ENCODE measurements around the gene SMG5.

DNA sequence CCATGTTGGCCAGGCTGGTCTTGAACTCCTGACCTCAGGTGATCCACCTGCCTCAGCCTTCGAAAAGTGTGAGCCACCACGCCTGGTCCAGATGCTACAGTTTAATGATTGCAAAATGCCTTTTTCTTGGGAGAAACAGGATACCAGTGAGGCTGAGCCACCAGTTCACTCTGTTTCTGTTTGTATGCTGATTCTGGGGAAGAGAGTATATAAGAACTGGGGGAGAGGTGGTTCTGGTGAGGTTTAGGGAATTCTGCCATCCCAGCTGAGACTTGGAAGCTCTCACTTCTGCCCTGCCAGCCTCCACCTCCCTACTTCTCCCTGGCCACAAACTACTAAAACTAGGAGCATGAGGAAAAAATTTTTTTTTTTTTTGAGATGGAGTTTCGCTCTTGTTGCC, 77.9 kb downstream of the SMG5 start:
- TF ChIP-seq, protein P1, sequence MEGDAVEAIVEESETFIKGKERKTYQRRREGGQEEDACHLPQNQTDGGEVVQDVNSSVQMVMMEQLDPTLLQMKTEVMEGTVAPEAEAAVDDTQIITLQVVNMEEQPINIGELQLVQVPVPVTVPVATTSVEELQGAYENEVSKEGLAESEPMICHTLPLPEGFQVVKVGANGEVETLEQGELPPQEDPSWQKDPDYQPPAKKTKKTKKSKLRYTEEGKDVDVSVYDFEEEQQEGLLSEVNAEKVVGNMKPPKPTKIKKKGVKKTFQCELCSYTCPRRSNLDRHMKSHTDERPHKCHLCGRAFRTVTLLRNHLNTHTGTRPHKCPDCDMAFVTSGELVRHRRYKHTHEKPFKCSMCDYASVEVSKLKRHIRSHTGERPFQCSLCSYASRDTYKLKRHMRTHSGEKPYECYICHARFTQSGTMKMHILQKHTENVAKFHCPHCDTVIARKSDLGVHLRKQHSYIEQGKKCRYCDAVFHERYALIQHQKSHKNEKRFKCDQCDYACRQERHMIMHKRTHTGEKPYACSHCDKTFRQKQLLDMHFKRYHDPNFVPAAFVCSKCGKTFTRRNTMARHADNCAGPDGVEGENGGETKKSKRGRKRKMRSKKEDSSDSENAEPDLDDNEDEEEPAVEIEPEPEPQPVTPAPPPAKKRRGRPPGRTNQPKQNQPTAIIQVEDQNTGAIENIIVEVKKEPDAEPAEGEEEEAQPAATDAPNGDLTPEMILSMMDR (conservative IDR thresholded peaks at IDR 0.05): no peak
- no peak for TF ChIP-seq EZH2 (IDR thresholded peaks at IDR 0.05; ENCODE audit: low read depth)
